ENCODE data around the gene IARS1. TPM values are rescaled to one million over a fixed set of nuclear protein-coding genes. Genes with fewer than 3 reads are reported as not detected.
A peak's percentile ranks its signal among the peaks of the same experiment; 100 is the strongest.

Gene IARS1
- total and polyA plus RNA-seq, 2 of the 8 experiments (the other 6 are each of a cell fraction or from before 2014, with no cell fraction given), result 74.9 to 243 TPM

DNA sequence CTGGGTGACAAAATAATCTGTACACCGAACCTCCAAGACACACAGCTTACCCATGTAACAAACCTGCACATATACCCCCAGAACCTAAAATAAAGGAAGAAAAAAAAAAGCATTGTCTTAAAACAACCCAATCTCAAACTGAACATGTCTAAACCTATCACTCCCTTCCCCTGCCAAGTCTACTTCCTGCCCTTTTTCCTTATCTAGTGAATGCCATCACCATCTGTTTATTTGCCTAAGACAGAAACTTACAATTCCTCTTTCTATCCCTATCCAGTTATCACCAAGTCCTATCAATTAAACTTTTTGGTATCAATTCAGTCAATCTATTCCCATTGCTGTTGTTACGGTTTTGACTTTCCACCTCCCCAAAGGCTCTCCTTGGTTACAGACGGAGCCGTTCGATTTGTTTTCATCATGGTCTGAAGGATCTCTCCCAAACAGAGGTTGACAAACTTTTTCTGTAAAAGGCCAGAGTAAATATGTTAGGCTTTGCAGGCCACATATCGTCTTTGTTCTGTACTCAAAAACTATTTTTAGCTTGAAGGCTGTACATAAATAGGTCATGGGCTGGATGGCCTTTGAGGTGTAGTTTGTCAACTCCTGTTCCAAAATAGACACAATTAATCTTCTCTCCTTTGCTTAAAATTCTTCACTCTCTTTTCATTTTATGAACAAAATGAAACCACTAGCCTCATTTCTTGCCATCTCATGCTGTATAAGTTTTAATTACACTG, 19.6 kb upstream of the IARS1 start:
- Histone ChIP-seq H4K5ac (ENCODE audit: insufficient read length, low read depth, low read length) (no peak overlapping the region), H2BK5ac (ENCODE audit: low read depth, low read length) (no peak overlapping the region), H3K4ac (replicated peaks; ENCODE audit: insufficient read length, low read depth, low read length) (no peak overlapping the region), H3K56ac (replicated peaks; ENCODE audit: insufficient read length, low read depth, low read length) (peak overlapping the region; percentile 53), H3K36me3 (ENCODE audit: control insufficient read depth in 2 of 4, insufficient read depth in 4 of 4, low read length in 3 of 4) (peaks cover 21 to 63% (median 41%) of the 10 kb centered on the region in 4 experiments), H2BK12ac (ENCODE audit: low read depth, low read length) (no peak overlapping the region), H4K20me1 (replicated peaks in 1 of 2; ENCODE audit: control insufficient read depth in 1 of 2, insufficient read depth in 2 of 2, low read length in 2 of 2) (peaks cover 0 to 2% of the 10 kb centered on the region in 2 experiments), H3K23me2 (ENCODE audit: low read depth, low read length) (no peaks in the 10 kb centered on the region), H3K18ac (ENCODE audit: extremely low read depth, low read length) (no peak overlapping the region), H3K4me3 (ENCODE audit: extremely low read depth in 1 of 4, insufficient read depth in 2 of 4, low read depth in 3 of 4, low read length in 4 of 4) (no peak overlapping the region), H2BK20ac (ENCODE audit: low read length) (no peak overlapping the region), H2BK15ac (ENCODE audit: low read length) (no peak overlapping the region), H4K91ac (replicated peaks; ENCODE audit: insufficient read length, low read length) (no peak overlapping the region), H3K27me3 (replicated peaks in 1 of 4; ENCODE audit: control insufficient read depth in 3 of 4, extremely low read depth in 1 of 4, insufficient read depth in 3 of 4, low read length in 3 of 4) (no peaks in the 10 kb centered on the region), H4K8ac (ENCODE audit: extremely low read depth, insufficient read depth, low read length) (no peak overlapping the region), H3K9me3 (ENCODE audit: insufficient read depth in 2 of 2, low read depth in 1 of 2, low read length in 1 of 2) (no peaks in the 10 kb centered on the region), H2BK120ac (replicated peaks; ENCODE audit: low read depth, low read length) (no peak overlapping the region), H3K79me1 (ENCODE audit: low read depth, low read length) (no peaks in the 10 kb centered on the region), H3K9ac (replicated peaks in 1 of 4; ENCODE audit: extremely low read depth in 1 of 4, low read depth in 3 of 4, low read length in 3 of 4) (no peak overlapping the region), H3K23ac (ENCODE audit: insufficient read length) (no peak overlapping the region), H3K79me2 (ENCODE audit: control insufficient read depth in 1 of 2, insufficient read depth in 2 of 2, low read length in 2 of 2) (peaks cover 0 to 6% of the 10 kb centered on the region in 2 experiments; a peak in 2 of 4 replicates), H2AK5ac (ENCODE audit: low read depth, low read length) (no peak overlapping the region), H2AFZ (ENCODE audit: low read length) (no peak overlapping the region), H3K4me1 (replicated peaks in 1 of 4; ENCODE audit: control insufficient read depth in 3 of 4, insufficient read depth in 4 of 4, low read length in 3 of 4) (no peaks in the 10 kb centered on the region), H3K14ac (ENCODE audit: insufficient read length) (no peak overlapping the region), H3K27ac (ENCODE audit: low read depth, low read length) (no peak overlapping the region), H3K4me2 (ENCODE audit: insufficient read depth in 1 of 2, low read depth in 2 of 2, low read length in 2 of 2) (no peak overlapping the region)
- no peak for FAIRE-seq
- 87% methylated on average over 6 of the region's 6 CpGs; no CpG with 5 or more reads in 1 of the 2 experiments for WGBS, 2 experiments (ENCODE audit: extremely low coverage in 1 of 2, insufficient coverage in 1 of 2, insufficient read length in 1 of 2, insufficient replicate concordance in 2 of 2, low coverage in 1 of 2, low lambda C conversion rate in 2 of 2, missing lambda C conversion rate in 1 of 2)
- CTCF ChIA-PET (ENCODE audit: partially characterized antibody), result interaction anchor here (1.7 to 2.0 kb wide), 2 partner anchors 11 to 70 kb away, joined by 4 to 6 read pairs; no protein-coding TSS in a partner anchor
- no peak for DNase-seq (ENCODE audit: low read depth in 1 of 2, low spot score in 2 of 2)
- POLR2A ChIA-PET (ENCODE audit: partially characterized antibody), result interaction anchor here (0.7 to 2.2 kb wide), 7 partner anchors 12 to 313 kb away, joined by 3 to 7 read pairs (median 4); partner anchors contain the start of gene NOL8
- no peak for TF ChIP-seq KDM4A (IDR thresholded peaks at IDR 0.05; ENCODE audit: low read depth, low read length, severe bottlenecking)
- TF ChIP-seq GTF2F1 (IDR thresholded peaks at IDR 0.05; ENCODE audit: borderline replicate concordance, low read depth, low read length), result no peak
- TF ChIP-seq, protein P1, sequence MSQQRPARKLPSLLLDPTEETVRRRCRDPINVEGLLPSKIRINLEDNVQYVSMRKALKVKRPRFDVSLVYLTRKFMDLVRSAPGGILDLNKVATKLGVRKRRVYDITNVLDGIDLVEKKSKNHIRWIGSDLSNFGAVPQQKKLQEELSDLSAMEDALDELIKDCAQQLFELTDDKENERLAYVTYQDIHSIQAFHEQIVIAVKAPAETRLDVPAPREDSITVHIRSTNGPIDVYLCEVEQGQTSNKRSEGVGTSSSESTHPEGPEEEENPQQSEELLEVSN (IDR thresholded peaks at IDR 0.05), result no peak
- TF ChIP-seq, protein P2, sequence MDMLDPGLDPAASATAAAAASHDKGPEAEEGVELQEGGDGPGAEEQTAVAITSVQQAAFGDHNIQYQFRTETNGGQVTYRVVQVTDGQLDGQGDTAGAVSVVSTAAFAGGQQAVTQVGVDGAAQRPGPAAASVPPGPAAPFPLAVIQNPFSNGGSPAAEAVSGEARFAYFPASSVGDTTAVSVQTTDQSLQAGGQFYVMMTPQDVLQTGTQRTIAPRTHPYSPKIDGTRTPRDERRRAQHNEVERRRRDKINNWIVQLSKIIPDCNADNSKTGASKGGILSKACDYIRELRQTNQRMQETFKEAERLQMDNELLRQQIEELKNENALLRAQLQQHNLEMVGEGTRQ (IDR thresholded peaks at IDR 0.05; ENCODE audit: low read length), result no peak
- TF ChIP-seq CHD2 (IDR thresholded peaks at IDR 0.05; ENCODE audit: low read length), result no peak
- TF ChIP-seq POLR2A (IDR thresholded peaks at IDR 0.05; ENCODE audit: control extremely low read depth in 1 of 2, low read depth in 2 of 2, low read length in 2 of 2), result no peak
- TF ChIP-seq SRF (IDR thresholded peaks at IDR 0.05; ENCODE audit: low read depth, low read length), result no peak
- TF ChIP-seq, protein P3, sequence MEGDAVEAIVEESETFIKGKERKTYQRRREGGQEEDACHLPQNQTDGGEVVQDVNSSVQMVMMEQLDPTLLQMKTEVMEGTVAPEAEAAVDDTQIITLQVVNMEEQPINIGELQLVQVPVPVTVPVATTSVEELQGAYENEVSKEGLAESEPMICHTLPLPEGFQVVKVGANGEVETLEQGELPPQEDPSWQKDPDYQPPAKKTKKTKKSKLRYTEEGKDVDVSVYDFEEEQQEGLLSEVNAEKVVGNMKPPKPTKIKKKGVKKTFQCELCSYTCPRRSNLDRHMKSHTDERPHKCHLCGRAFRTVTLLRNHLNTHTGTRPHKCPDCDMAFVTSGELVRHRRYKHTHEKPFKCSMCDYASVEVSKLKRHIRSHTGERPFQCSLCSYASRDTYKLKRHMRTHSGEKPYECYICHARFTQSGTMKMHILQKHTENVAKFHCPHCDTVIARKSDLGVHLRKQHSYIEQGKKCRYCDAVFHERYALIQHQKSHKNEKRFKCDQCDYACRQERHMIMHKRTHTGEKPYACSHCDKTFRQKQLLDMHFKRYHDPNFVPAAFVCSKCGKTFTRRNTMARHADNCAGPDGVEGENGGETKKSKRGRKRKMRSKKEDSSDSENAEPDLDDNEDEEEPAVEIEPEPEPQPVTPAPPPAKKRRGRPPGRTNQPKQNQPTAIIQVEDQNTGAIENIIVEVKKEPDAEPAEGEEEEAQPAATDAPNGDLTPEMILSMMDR (IDR thresholded peaks at IDR 0.05; ENCODE audit: control extremely low read depth in 1 of 3, insufficient read depth in 1 of 3, low read depth in 1 of 3, low read length in 3 of 3), result no peak
